Panc1 (cell line): ENCODE results near the gene CEP120. TPM values are rescaled to one million over a fixed set of nuclear protein-coding genes. Genes with fewer than 3 reads are reported as not detected.

Source experiments
- ATAC-seq: fragments of 200-7000 bp; cut with Tn5 transposase; 2 replicates; pipeline ENCODE4 v1.9.1; 2020; ENCODE audit warnings: mild to moderate bottlenecking, moderate library complexity
- BruUV-seq: library from RNA; stranded (reverse); fragments of 400-500 nt; replicated peaks from 2 replicates; lab custom pipeline; 2021; lab: Mats Ljungman, UMichigan
- CTCF ChIA-PET: fragments of 300-600 bp; sonication (Branson Sonifier 250); formaldehyde crosslinking; loops from one replicate; lab custom pipeline; 2022; ENCODE audit warnings: antibody characterized with exemption; lab: Charles Lee
- POLR2A ChIA-PET: fragments of 300-600 bp; sonication (Branson Sonifier 250); formaldehyde crosslinking; loops from one replicate; lab custom pipeline; 2022; ENCODE audit warnings: antibody characterized with exemption; lab: Charles Lee
- DNase-seq: peaks from one replicate; pipeline ENCODE4 v3.0.0-alpha.2; 2010; ENCODE audit warnings: low read depth, low spot score
- H3K27ac ChIP-seq: 2 replicates; pipeline ENCODE4 v1.5.1; 2011; ENCODE audit warnings: mild to moderate bottlenecking, low read length, inconsistent platforms
- H3K27me3 ChIP-seq: fragments of 200-500 bp; sonication (Bioruptor generic); 2 replicates; pipeline ENCODE4 v1.6.0; 2014; ENCODE audit warnings: low read length, inconsistent platforms; ENCODE audit not compliant: control insufficient read depth, insufficient read depth
- H3K36me3 ChIP-seq: fragments of 200-500 bp; sonication (Bioruptor generic); 2 replicates; pipeline ENCODE4 v1.5.1; 2014; ENCODE audit warnings: inconsistent platforms, mild to moderate bottlenecking, low read length, moderate library complexity; ENCODE audit not compliant: control insufficient read depth, insufficient read depth
- H3K4me1 ChIP-seq: 2 replicates; pipeline ENCODE4 v1.5.1; 2011; ENCODE audit warnings: inconsistent platforms, mild to moderate bottlenecking, low read length, moderate library complexity; ENCODE audit not compliant: control insufficient read depth, insufficient read depth
- H3K4me3 ChIP-seq, 2 experiments: 2 replicates each; pipeline ENCODE4 v1.5.1; 2011 to 2012; ENCODE audit warnings: low read depth in 2 of 2, low read length in 2 of 2, mild to moderate bottlenecking in 2 of 2, inconsistent platforms in 1 of 2, moderate library complexity in 1 of 2
- H3K9me3 ChIP-seq: fragments of 200-500 bp; sonication (Bioruptor generic); 2 replicates; pipeline ENCODE4 v1.5.1; 2014; ENCODE audit warnings: low read depth, mild to moderate bottlenecking, inconsistent platforms, low read length, moderate library complexity; ENCODE audit not compliant: control insufficient read depth, insufficient read depth
- CTCF ChIP-seq: fragments of 450-650 bp; IDR thresholded peaks from 2 replicates; pipeline ENCODE4 v1.5.1; 2017; ENCODE audit warnings: mild to moderate bottlenecking
- POLR2AphosphoS5 ChIP-seq: IDR thresholded peaks from 2 replicates; pipeline ENCODE4 v1.6.1; 2012; ENCODE audit warnings: mild to moderate bottlenecking, low read depth, low read length, moderate library complexity
- REST ChIP-seq, 2 experiments: IDR thresholded peaks; 2 replicates each; pipeline ENCODE4 v1.6.1; 2011 to 2012; ENCODE audit warnings: low read depth in 2 of 2, control low read depth in 1 of 2, low read length in 1 of 2, mild to moderate bottlenecking in 1 of 2, moderate library complexity in 1 of 2; ENCODE audit not compliant: insufficient read depth in 1 of 2
- SIN3A ChIP-seq: IDR thresholded peaks from 2 replicates; pipeline ENCODE4 v1.6.1; 2012; ENCODE audit warnings: low read depth, mild to moderate bottlenecking, low read length, moderate library complexity, borderline replicate concordance; ENCODE audit not compliant: insufficient read depth
- TCF7L2 ChIP-seq: IDR thresholded peaks from 2 replicates; pipeline ENCODE4 v1.6.1; 2011; ENCODE audit warnings: mild to moderate bottlenecking, low read depth, low read length, inconsistent platforms
- in situ Hi-C: cut with HindIII; loops from 2 replicates; pipeline ENCODE4 v1.10.0; 2016; ENCODE audit warnings: low sequenced_read_pairs, low pct_unique_long_range_greater_than_20kb
- intact Hi-C: fragments of 100-400 bp; cut with micrococcal nuclease; formaldehyde crosslinking; loops from one replicate; pipeline ENCODE4 v1.10.0; 2022; ENCODE audit not compliant: unreplicated experiment
- total RNA-seq: library from RNA; stranded (reverse); gene quantifications from one replicate; pipeline ENCODE4 v1.2.1, GENCODE V29; 2021; ENCODE audit not compliant: unreplicated experiment

CEP120 gene
- total RNA-seq, 1 experiment from 2014 or later: 20.1 TPM

GRCh38 chr5:123364441-123365155 is 58.6 kb downstream of the CEP120 start:
- no TSS peak for BruUV-seq
- CTCF ChIA-PET: no interaction called here
- ATAC-seq: no peak
- no peak overlapping the region for H3K27ac ChIP-seq
- H3K36me3 ChIP-seq: peaks cover 4% of the 10 kb centered on the region; the same call in 1 of the 2 replicates
- TF ChIP-seq POLR2AphosphoS5: no peak
- TF ChIP-seq CTCF: no peak
- TF ChIP-seq TCF7L2: no peak
- no peak for TF ChIP-seq SIN3A
- TF ChIP-seq REST (IDR thresholded peaks at IDR 0.05; ENCODE audit: insufficient read depth in 1 of 2, low read depth in 2 of 2, low read length in 1 of 2): no peak
- in situ Hi-C loops (no loop called here), intact Hi-C loops (loop anchor here (5.0 kb wide), 1 partner anchor 847 kb away; no protein-coding TSS in a partner anchor)
- no peak overlapping the region for H3K4me3 ChIP-seq
- POLR2A ChIA-PET: no interaction called here
- no peaks in the 10 kb centered on the region for H3K27me3 ChIP-seq
- DNase-seq: no peak
- no peaks in the 10 kb centered on the region for H3K9me3 ChIP-seq
- no peaks in the 10 kb centered on the region for H3K4me1 ChIP-seq

GRCh38 chr5:123360910-123361309 is 62.3 kb downstream of the CEP120 start:
- ATAC-seq: no peak
- Histone ChIP-seq H3K4me1 (no peaks in the 10 kb centered on the region), H3K4me3 (no peak overlapping the region), H3K9me3 (peaks cover 9% of the 10 kb centered on the region; the same call in 1 of the 2 replicates), H3K27me3 (no peaks in the 10 kb centered on the region), H3K36me3 (peaks cover 4% of the 10 kb centered on the region; the same call in 1 of the 2 replicates), H3K27ac (no peak overlapping the region)
- ChIA-PET POLR2A (no interaction called here), CTCF (no interaction called here)
- BruUV-seq: no TSS peak
- in situ Hi-C loops: no loop called here
- no peak for DNase-seq
- TF ChIP-seq SIN3A (no peak), REST (IDR thresholded peaks at IDR 0.05; ENCODE audit: insufficient read depth in 1 of 2, low read depth in 2 of 2, low read length in 1 of 2) (no peak), TCF7L2 (no peak), CTCF (no peak), POLR2AphosphoS5 (no peak)
- intact Hi-C loops: no loop called here
